Prostate gland (tissue), 2 donors: ENCODE measurements around the gene PCDH9.

Experiments
- POLR2A ChIP-seq: fragments of 450-650 bp; IDR thresholded peaks from one replicate; pipeline ENCODE4 v1.6.1; 2016; ENCODE audit warnings: antibody characterized with exemption, mild to moderate bottlenecking
- POLR2AphosphoS5 ChIP-seq: sonication (generic); formaldehyde crosslinking; IDR thresholded peaks from one replicate; pipeline ENCODE4 v1.6.1; 2017; ENCODE audit warnings: antibody characterized with exemption
- TF ChIP-seq, protein P1 (sequence below), 4 experiments: fragments of 200-600 bp in 2 of 4; fragments of 450-650 bp in 2 of 4; sonication (generic) in 2 of 4; IDR thresholded peaks; 1 replicate in 3 of 4; 2 replicates in 1 of 4; pipeline ENCODE4 v1.5.1; 2016 to 2019; ENCODE audit warnings: antibody characterized with exemption in 4 of 4, mild to moderate bottlenecking in 2 of 4, moderate library complexity in 2 of 4

DNA sequence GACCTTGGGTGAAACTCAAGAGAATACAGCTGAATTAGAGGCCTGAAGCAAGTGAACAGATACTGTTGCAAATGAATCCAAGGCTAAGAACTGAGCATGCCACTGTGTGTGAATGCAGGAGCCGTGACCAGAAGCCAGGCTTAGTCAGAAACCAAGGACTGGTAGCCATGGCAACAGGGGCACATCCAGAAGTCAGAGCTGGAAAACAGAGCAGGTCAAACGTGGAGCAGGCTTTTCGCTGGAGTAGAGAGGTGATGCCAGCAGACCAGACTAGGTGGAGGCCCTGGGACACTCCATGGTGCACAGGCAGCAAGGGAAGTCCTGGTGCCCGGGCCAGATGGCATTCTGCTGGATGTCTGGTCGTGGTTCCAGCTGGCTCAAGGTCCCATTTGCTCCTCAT lies 564.1 kb downstream of the PCDH9 start:
- TF ChIP-seq, protein P1, sequence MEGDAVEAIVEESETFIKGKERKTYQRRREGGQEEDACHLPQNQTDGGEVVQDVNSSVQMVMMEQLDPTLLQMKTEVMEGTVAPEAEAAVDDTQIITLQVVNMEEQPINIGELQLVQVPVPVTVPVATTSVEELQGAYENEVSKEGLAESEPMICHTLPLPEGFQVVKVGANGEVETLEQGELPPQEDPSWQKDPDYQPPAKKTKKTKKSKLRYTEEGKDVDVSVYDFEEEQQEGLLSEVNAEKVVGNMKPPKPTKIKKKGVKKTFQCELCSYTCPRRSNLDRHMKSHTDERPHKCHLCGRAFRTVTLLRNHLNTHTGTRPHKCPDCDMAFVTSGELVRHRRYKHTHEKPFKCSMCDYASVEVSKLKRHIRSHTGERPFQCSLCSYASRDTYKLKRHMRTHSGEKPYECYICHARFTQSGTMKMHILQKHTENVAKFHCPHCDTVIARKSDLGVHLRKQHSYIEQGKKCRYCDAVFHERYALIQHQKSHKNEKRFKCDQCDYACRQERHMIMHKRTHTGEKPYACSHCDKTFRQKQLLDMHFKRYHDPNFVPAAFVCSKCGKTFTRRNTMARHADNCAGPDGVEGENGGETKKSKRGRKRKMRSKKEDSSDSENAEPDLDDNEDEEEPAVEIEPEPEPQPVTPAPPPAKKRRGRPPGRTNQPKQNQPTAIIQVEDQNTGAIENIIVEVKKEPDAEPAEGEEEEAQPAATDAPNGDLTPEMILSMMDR (IDR thresholded peaks at IDR 0.05): no peak
- TF ChIP-seq POLR2A (no peak), POLR2AphosphoS5 (no peak)
